AG04450 (cell line): ENCODE measurements around the gene CNOT4. TPM values are rescaled to one million over a fixed set of nuclear protein-coding genes. Genes with fewer than 3 reads are reported as not detected.

Experiments used
- CTCF ChIA-PET: fragments of 300-600, 350-600 bp; formaldehyde crosslinking; extraction: SDS; loops from one replicate; lab custom pipeline; 2022; ENCODE audit warnings: antibody characterized with exemption, inconsistent platforms; lab: Charles Lee
- POLR2A ChIA-PET: fragments of 350-600 bp; formaldehyde crosslinking; extraction: SDS; loops from one replicate; lab custom pipeline; 2021; ENCODE audit warnings: antibody characterized with exemption, inconsistent platforms; lab: Yijun Ruan, JAX
- DNase-seq: peaks from one replicate; pipeline ENCODE4 v3.0.0-alpha.2; 2011; ENCODE audit warnings: low read depth, low spot score
- H3K27ac ChIP-seq: one replicate; pipeline ENCODE4 v1.5.1; 2012; ENCODE audit warnings: low read depth, low read length, control low read depth
- H3K27me3 ChIP-seq: one replicate; pipeline ENCODE4 v1.6.0; 2012; ENCODE audit warnings: low read length; ENCODE audit not compliant: control insufficient read depth, insufficient read depth
- H3K4me3 ChIP-seq: 2 replicates; pipeline ENCODE4 v1.5.1; 2011; ENCODE audit warnings: mild to moderate bottlenecking, low read depth, low read length, control low read depth
- H3K9me3 ChIP-seq: 2 replicates; pipeline ENCODE4 v1.5.1; 2012; ENCODE audit warnings: low read length; ENCODE audit not compliant: control insufficient read depth, insufficient read depth
- CTCF ChIP-seq: IDR thresholded peaks from 2 replicates; pipeline ENCODE4 v1.5.1; 2011; ENCODE audit warnings: low read depth, low read length, control low read depth, inconsistent platforms
- polyA plus RNA-seq: library from polyadenylated mRNA; depleted of rRNA; stranded (reverse); fragments of >200 nt; gene quantifications from 2 replicates; pipeline ENCODE4 v1.2.3, GENCODE V29; 2011

Gene CNOT4
- polyA plus RNA-seq, 1 experiment, result 17.0 TPM

GRCh38 chr7:135369405-135369804 is 140.5 kb downstream of the CNOT4 start:
- no peaks in the 10 kb centered on the region for H3K9me3 ChIP-seq
- no peaks in the 10 kb centered on the region for H3K27me3 ChIP-seq
- H3K4me3 ChIP-seq, result no peak overlapping the region
- POLR2A ChIA-PET, result no interaction called here
- no peak for DNase-seq
- CTCF ChIA-PET, result no interaction called here
- TF ChIP-seq CTCF, result no peak
- H3K27ac ChIP-seq, result no peak overlapping the region

GRCh38 chr7:135368416-135369186 is 141.3 kb downstream of the CNOT4 start:
- TF ChIP-seq CTCF, result no peak
- no peak for DNase-seq
- CTCF ChIA-PET, result no interaction called here
- POLR2A ChIA-PET, result no interaction called here
- H3K27ac ChIP-seq, result no peak overlapping the region
- no peaks in the 10 kb centered on the region for H3K9me3 ChIP-seq
- no peak overlapping the region for H3K4me3 ChIP-seq
- no peaks in the 10 kb centered on the region for H3K27me3 ChIP-seq

- no peak for TF ChIP-seq CTCF
- Histone ChIP-seq H3K4me3 (no peak overlapping the region), H3K27me3 (no peaks in the 10 kb centered on the region), H3K27ac (no peak overlapping the region), H3K9me3 (no peaks in the 10 kb centered on the region)
- POLR2A ChIA-PET, result no interaction called here
- no peak for DNase-seq
- CTCF ChIA-PET, result interaction anchor here (0.5 to 1.5 kb wide), 2 partner anchors 165 to 191 kb away, joined by 3 read pairs; partner anchors contain the start of gene NUP205
Measured at GRCh38 chr7:135366843-135367508, 142.9 kb downstream of the CNOT4 start.

- no peak for TF ChIP-seq CTCF
- Histone ChIP-seq H3K9me3 (no peaks in the 10 kb centered on the region), H3K27me3 (no peaks in the 10 kb centered on the region), H3K4me3 (no peak overlapping the region), H3K27ac (no peak overlapping the region)
- CTCF ChIA-PET, result interaction anchor here (1.5 kb wide), 1 partner anchor 192 kb away, joined by 3 read pairs; the partner anchor contains the start of gene NUP205
- DNase-seq, result no peak
- POLR2A ChIA-PET, result no interaction called here
Measured at GRCh38 chr7:135365721-135366120, 144.2 kb downstream of the CNOT4 start.

- CTCF ChIA-PET, result interaction anchor here (0.6 to 1.3 kb wide), 2 partner anchors 173 to 257 kb away, joined by 3 read pairs; no protein-coding TSS in a partner anchor
- no peak for TF ChIP-seq CTCF
- Histone ChIP-seq H3K9me3 (no peaks in the 10 kb centered on the region), H3K4me3 (no peak overlapping the region), H3K27ac (no peak overlapping the region), H3K27me3 (no peaks in the 10 kb centered on the region)
- DNase-seq, result no peak
- POLR2A ChIA-PET, result no interaction called here
Measured at GRCh38 chr7:135364206-135364605, 145.7 kb downstream of the CNOT4 start.
